B cell (primary cell): ENCODE results near the gene GLCCI1. TPM values are rescaled to one million over a fixed set of nuclear protein-coding genes. Genes with fewer than 3 reads are reported as not detected.

ENCODE experiments used
- ATAC-seq: fragments of 200-7000 bp; cut with Tn5 transposase; one replicate; pipeline ENCODE4 v1.10.0; 2021; ENCODE audit warnings: low read depth, mild to moderate bottlenecking, moderate number of reproducible peaks, moderate library complexity
- CTCF ChIA-PET: fragments of 350-600 bp; sonication (Branson Sonifier 250); formaldehyde crosslinking; loops from one replicate; lab custom pipeline; 2021; ENCODE audit warnings: antibody characterized with exemption, inconsistent platforms; lab: Charles Lee
- POLR2A ChIA-PET: fragments of 350-600 bp; sonication (Branson Sonifier 250); formaldehyde crosslinking; loops from one replicate; lab custom pipeline; 2021; ENCODE audit warnings: antibody characterized with exemption; lab: Charles Lee
- DNase-seq: peaks from one replicate; pipeline ENCODE4 v3.0.0; 2013
- H2AFZ ChIP-seq: 2 replicates; pipeline ENCODE4 v1.6.1; 2012; ENCODE audit warnings: mild to moderate bottlenecking, low read depth, low read length; ENCODE audit not compliant: insufficient read depth, poor library complexity, severe bottlenecking
- H3K27ac ChIP-seq, 2 donors: 1 replicate in 1 of 2; 2 replicates in 1 of 2; pipeline ENCODE4 v1.5.1; 2012 to 2013; ENCODE audit warnings: low read length in 2 of 2, mild to moderate bottlenecking in 2 of 2, moderate library complexity in 1 of 2
- H3K27me3 ChIP-seq, 4 experiments: fragments of 200-600 bp in 1 of 4; sonication (generic) in 1 of 4; replicated peaks in 1 of 4; 1 replicate in 2 of 4; 2 replicates in 2 of 4; pipeline versions ENCODE4 v1.6.1 to v1.7.0; 2013 to 2016; ENCODE audit warnings: low read length in 3 of 4, mild to moderate bottlenecking in 2 of 4, mixed read lengths in 1 of 4, moderate library complexity in 1 of 4; ENCODE audit not compliant: insufficient read depth in 4 of 4, control insufficient read depth in 3 of 4; ENCODE audit errors: control extremely low read depth in 1 of 4
- H3K36me3 ChIP-seq, 2 experiments: replicated peaks in 1 of 2; 1 replicate in 1 of 2; 2 replicates in 1 of 2; pipeline versions ENCODE4 v1.6.1 to v1.7.1; 2013; ENCODE audit warnings: low read length in 1 of 2; ENCODE audit not compliant: insufficient read depth in 2 of 2, control insufficient read depth in 1 of 2; ENCODE audit errors: control extremely low read depth in 1 of 2, extremely low read depth in 1 of 2
- H3K4me1 ChIP-seq, 2 donors: fragments of 200-600 bp in 1 of 2; sonication (generic) in 1 of 2; 1 replicate in 1 of 2; 2 replicates in 1 of 2; pipeline versions ENCODE4 v1.5.1 to v1.6.1; 2013 to 2017; ENCODE audit warnings: low read length in 2 of 2; ENCODE audit not compliant: control insufficient read depth in 2 of 2, insufficient read depth in 2 of 2
- H3K4me2 ChIP-seq: replicated peaks from 2 replicates; pipeline ENCODE3; 2012; ENCODE audit warnings: mild to moderate bottlenecking, low read depth, low read length; ENCODE audit not compliant: poor library complexity, severe bottlenecking
- H3K4me3 ChIP-seq, 5 experiments: fragments of 200-600 bp in 1 of 5; sonication (generic) in 1 of 5; 1 replicate in 3 of 5; 2 replicates in 2 of 5; pipeline versions ENCODE4 v1.5.1 to v1.7.0; 2011 to 2016; ENCODE audit warnings: low read length in 4 of 5, mild to moderate bottlenecking in 4 of 5, low read depth in 2 of 5, control low read depth in 1 of 5, moderate library complexity in 1 of 5; ENCODE audit not compliant: insufficient read depth in 1 of 5; ENCODE audit errors: control extremely low read depth in 1 of 5, extremely low read depth in 1 of 5
- H3K79me2 ChIP-seq: fragments of 200-600 bp; sonication (generic); one replicate; pipeline ENCODE4 v1.6.0; 2016; ENCODE audit warnings: low read length; ENCODE audit not compliant: control insufficient read depth, insufficient read depth
- H3K9ac ChIP-seq: fragments of 200-600 bp; sonication (generic); 2 replicates; pipeline ENCODE4 v1.6.1; 2017; ENCODE audit warnings: mild to moderate bottlenecking, low read length, moderate library complexity
- H3K9me3 ChIP-seq, 3 donors: one replicate each; pipeline versions ENCODE4 v1.6.1 to v1.7.1; 2013; ENCODE audit warnings: low read length in 2 of 3; ENCODE audit not compliant: control insufficient read depth in 2 of 3, insufficient read depth in 1 of 3; ENCODE audit errors: control extremely low read depth in 1 of 3
- H4K20me1 ChIP-seq: 2 replicates; pipeline ENCODE4 v1.6.0; 2012; ENCODE audit warnings: mild to moderate bottlenecking, low read length; ENCODE audit not compliant: insufficient read depth, control insufficient read depth, poor library complexity, severe bottlenecking
- H3K27ac Mint-ChIP-seq: one replicate; pipeline ENCODE4 v1.8.0; 2021; ENCODE audit warnings: mixed read lengths
- H3K27me3 Mint-ChIP-seq: one replicate; pipeline ENCODE4 v1.8.0; 2021; ENCODE audit warnings: mixed read lengths
- H3K4me1 Mint-ChIP-seq: one replicate; pipeline ENCODE4 v1.8.0; 2021; ENCODE audit warnings: mixed read lengths
- H3K4me3 Mint-ChIP-seq: one replicate; pipeline ENCODE4 v1.8.0; 2021; ENCODE audit warnings: mixed read lengths
- H3K9me3 Mint-ChIP-seq: one replicate; pipeline ENCODE4 v1.8.0; 2022; ENCODE audit warnings: mixed read lengths; ENCODE audit not compliant: insufficient read depth
- EZH2 ChIP-seq: IDR thresholded peaks from 2 replicates; pipeline ENCODE4 v1.6.1; 2012; ENCODE audit warnings: borderline replicate concordance, low read depth, mild to moderate bottlenecking, moderate library complexity, low read length; ENCODE audit not compliant: insufficient read depth, poor library complexity, severe bottlenecking
- WGBS: methylation state at CpG from one replicate; pipeline ENCODE4 v1.1.5; 2013; ENCODE audit warnings: missing lambda C conversion rate; ENCODE audit not compliant: insufficient coverage; 5-methylcytosine and 5-hydroxymethylcytosine counted together
- intact Hi-C: fragments of 100-400 bp; cut with micrococcal nuclease; formaldehyde crosslinking; loops from one replicate; pipeline ENCODE4 v1.10.0; 2022
- polyA plus RNA-seq: library from polyadenylated mRNA; depleted of rRNA; stranded (reverse); fragments of >200 nt; gene quantifications from 2 replicates; pipeline ENCODE4 v1.2.3, GENCODE V29; 2012
- total RNA-seq, 2 donors: library from RNA; stranded (reverse); fragments of 120-200 nt in 1 of 2; gene quantifications; 1 replicate in 1 of 2; 2 replicates in 1 of 2; pipeline versions ENCODE4 v1.2.3 to v1.2.4, GENCODE V29; 2013 to 2022
- TF ChIP-seq, protein P1 (sequence below): fragments of 200-600 bp; IDR thresholded peaks from one replicate; pipeline ENCODE4 v1.8.0; 2022; ENCODE audit warnings: antibody characterized with exemption, mild to moderate bottlenecking

Gene GLCCI1
- total and polyA plus RNA-seq, 2 donors (not counting 1 experiment from before 2014, with no cell fraction given): 17.7 to 50.3 TPM

DNA sequence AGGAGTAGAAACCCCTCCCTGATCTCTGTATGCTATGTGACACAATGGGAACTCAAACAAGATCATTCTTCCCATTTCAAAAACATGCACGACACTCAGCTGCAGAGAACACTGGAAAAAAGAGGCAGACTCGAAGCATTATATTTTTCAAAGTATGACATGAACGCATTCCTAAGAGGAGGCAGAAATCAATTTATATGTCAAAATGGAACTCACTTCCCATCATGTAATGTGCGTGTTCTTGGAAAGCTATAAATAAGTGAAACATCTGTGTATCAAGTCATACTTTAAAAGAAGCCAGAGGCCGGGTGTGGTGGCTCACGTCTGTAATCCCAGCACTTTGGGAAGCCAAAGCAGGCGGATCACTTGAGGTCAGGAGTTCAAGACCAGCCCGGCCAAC, 150.7 kb downstream of the GLCCI1 start:
- peaks cover 23 to 27% of the 10 kb centered on the region in 2 donors for H3K4me1 ChIP-seq
- CTCF ChIA-PET: interaction anchor here (0.7 kb wide), 1 partner anchor 16 kb away, joined by 5 read pairs; no protein-coding TSS in a partner anchor
- H3K79me2 ChIP-seq: no peaks in the 10 kb centered on the region
- no peaks in the 10 kb centered on the region for H3K36me3 ChIP-seq
- H3K4me3 ChIP-seq: no peak overlapping the region
- H3K9ac ChIP-seq: no peak overlapping the region
- no peak for TF ChIP-seq EZH2
- TF ChIP-seq, protein P1, sequence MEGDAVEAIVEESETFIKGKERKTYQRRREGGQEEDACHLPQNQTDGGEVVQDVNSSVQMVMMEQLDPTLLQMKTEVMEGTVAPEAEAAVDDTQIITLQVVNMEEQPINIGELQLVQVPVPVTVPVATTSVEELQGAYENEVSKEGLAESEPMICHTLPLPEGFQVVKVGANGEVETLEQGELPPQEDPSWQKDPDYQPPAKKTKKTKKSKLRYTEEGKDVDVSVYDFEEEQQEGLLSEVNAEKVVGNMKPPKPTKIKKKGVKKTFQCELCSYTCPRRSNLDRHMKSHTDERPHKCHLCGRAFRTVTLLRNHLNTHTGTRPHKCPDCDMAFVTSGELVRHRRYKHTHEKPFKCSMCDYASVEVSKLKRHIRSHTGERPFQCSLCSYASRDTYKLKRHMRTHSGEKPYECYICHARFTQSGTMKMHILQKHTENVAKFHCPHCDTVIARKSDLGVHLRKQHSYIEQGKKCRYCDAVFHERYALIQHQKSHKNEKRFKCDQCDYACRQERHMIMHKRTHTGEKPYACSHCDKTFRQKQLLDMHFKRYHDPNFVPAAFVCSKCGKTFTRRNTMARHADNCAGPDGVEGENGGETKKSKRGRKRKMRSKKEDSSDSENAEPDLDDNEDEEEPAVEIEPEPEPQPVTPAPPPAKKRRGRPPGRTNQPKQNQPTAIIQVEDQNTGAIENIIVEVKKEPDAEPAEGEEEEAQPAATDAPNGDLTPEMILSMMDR: no peak
- H3K4me2 ChIP-seq: no peak overlapping the region
- no peak overlapping the region for H3K4me3 Mint-ChIP-seq
- no peaks in the 10 kb centered on the region for H4K20me1 ChIP-seq
- no peaks in the 10 kb centered on the region for H3K27me3 Mint-ChIP-seq
- intact Hi-C loops: no loop called here
- POLR2A ChIA-PET: no interaction called here
- DNase-seq (no peak), ATAC-seq (no peak)
- H2AFZ ChIP-seq: no peak overlapping the region
- no peaks in the 10 kb centered on the region for H3K27me3 ChIP-seq
- H3K27ac Mint-ChIP-seq: no peak overlapping the region
- peaks cover 44% of the 10 kb centered on the region for H3K4me1 Mint-ChIP-seq
- peaks cover 3% of the 10 kb centered on the region for H3K9me3 Mint-ChIP-seq
- peaks cover 0 to 2% (median 0%) of the 10 kb centered on the region in 3 donors for H3K9me3 ChIP-seq
- 97% methylated on average over 5 of the region's 8 CpGs for WGBS
- H3K27ac ChIP-seq: no peak overlapping the region

DNA sequence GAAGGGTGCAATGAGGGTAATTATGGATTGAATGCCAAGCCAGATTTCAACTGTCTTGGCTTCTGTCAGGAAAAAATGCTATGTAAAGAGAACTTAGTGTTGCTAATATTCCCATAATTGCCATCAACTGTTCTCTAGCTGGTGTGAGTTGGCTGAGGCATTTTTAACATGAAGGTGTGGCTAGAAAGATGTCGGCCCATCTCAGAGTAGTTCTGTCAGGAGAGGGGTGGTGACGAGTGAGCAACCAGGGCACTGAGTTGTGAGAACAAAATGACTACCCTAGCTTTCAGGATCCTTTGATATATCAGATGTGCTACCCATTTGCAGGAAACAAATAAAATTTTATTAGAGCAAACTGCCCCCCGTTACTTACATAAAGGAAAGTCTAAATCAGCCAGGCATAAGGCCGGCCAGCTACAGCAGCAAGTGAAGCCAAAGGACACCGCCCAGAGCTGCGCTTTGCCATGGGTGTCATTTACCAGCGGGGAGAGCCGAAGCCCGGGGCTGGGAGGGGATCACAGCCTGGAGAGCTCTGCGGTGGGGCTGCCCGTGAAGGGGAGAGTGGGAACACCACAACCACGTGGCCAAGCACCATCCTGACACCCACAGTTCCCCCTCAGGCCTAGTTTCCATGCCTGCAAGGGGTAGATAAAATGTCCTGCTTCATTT, 151.9 kb downstream of the GLCCI1 start:
- no peak overlapping the region for H2AFZ ChIP-seq
- no peak for ATAC-seq
- H3K4me1 Mint-ChIP-seq: peaks cover 42% of the 10 kb centered on the region
- H3K4me2 ChIP-seq: no peak overlapping the region
- no peaks in the 10 kb centered on the region for H3K36me3 ChIP-seq
- H3K9ac ChIP-seq: no peak overlapping the region
- TF ChIP-seq, protein P1: no peak
- no peak for TF ChIP-seq EZH2
- H3K9me3 Mint-ChIP-seq: no peaks in the 10 kb centered on the region
- no peaks in the 10 kb centered on the region for H3K27me3 Mint-ChIP-seq
- H3K4me1 ChIP-seq: peaks cover 18 to 22% of the 10 kb centered on the region in 2 donors
- no peaks in the 10 kb centered on the region for H3K79me2 ChIP-seq
- H3K27ac ChIP-seq: no peak overlapping the region
- H3K27ac Mint-ChIP-seq: no peak overlapping the region
- H3K4me3 ChIP-seq: no peak overlapping the region
- H3K4me3 Mint-ChIP-seq: no peak overlapping the region
- intact Hi-C loops: no loop called here
- no peak for DNase-seq
- POLR2A ChIA-PET: interaction anchor here (0.6 kb wide), 1 partner anchor 160 kb away, joined by 3 read pairs; no protein-coding TSS in a partner anchor
- H4K20me1 ChIP-seq: no peaks in the 10 kb centered on the region
- no peaks in the 10 kb centered on the region for H3K9me3 ChIP-seq
- CTCF ChIA-PET: no interaction called here
- 91% methylated on average over 8 of the region's 12 CpGs for WGBS
- H3K27me3 ChIP-seq: no peaks in the 10 kb centered on the region
